GM06990 (cell line): ENCODE measurements around the gene PDE1C.

ENCODE experiments used
- DNase-seq: peaks from one replicate; pipeline ENCODE4 v3.0.0-alpha.2; 2011; ENCODE audit not compliant: insufficient read length; ENCODE audit errors: extremely low read depth
- H3K27me3 ChIP-seq: replicated peaks from 2 replicates; pipeline ENCODE4 v1.6.0; 2011; ENCODE audit warnings: low read length; ENCODE audit not compliant: control insufficient read depth, insufficient read depth
- H3K36me3 ChIP-seq: 2 replicates; pipeline ENCODE4 v1.5.1; 2011; ENCODE audit warnings: low read length; ENCODE audit not compliant: control insufficient read depth, insufficient read depth
- H3K4me3 ChIP-seq: replicated peaks from 2 replicates; pipeline ENCODE4 v1.5.1; 2011; ENCODE audit warnings: low read depth, mild to moderate bottlenecking, control low read depth, low read length
- CTCF ChIP-seq: IDR thresholded peaks from 2 replicates; pipeline ENCODE4 v1.5.1; 2011; ENCODE audit warnings: low read length, control low read depth, mild to moderate bottlenecking, inconsistent platforms; ENCODE audit not compliant: insufficient read depth, poor library complexity, severe bottlenecking

Gene PDE1C

GRCh38 chr7:31748084-31748483 lies 322.1 kb downstream of the PDE1C start:
- TF ChIP-seq CTCF, result no peak

GRCh38 chr7:31747553-31747952 lies 322.7 kb downstream of the PDE1C start:
- Histone ChIP-seq H3K27me3 (no peaks in the 10 kb centered on the region; the same call in 1 of the 2 replicates), H3K36me3 (no peaks in the 10 kb centered on the region), H3K4me3 (no peak overlapping the region)
- TF ChIP-seq CTCF, result no peak
- DNase-seq, result no peak

More at GRCh38 chr7:31748084-31748483, 322.1 kb downstream of the PDE1C start:
- Histone ChIP-seq H3K36me3 (no peaks in the 10 kb centered on the region), H3K27me3 (no peaks in the 10 kb centered on the region; the same call in 1 of the 2 replicates), H3K4me3 (no peak overlapping the region)
- no peak for DNase-seq

- no peak overlapping the region for H3K4me3 ChIP-seq
- TF ChIP-seq CTCF, result peak; percentile 82
- no peaks in the 10 kb centered on the region for H3K36me3 ChIP-seq
- DNase-seq, result no peak
- H3K27me3 ChIP-seq, result peaks cover 1% of the 10 kb centered on the region; the same call in 1 of the 2 replicates
These were observed 325.8 kb downstream of the PDE1C start for GRCh38 chr7:31744294-31744874.

GRCh38 chr7:31741852-31742251 lies 328.4 kb downstream of the PDE1C start:
- TF ChIP-seq CTCF, result no peak
- H3K27me3 ChIP-seq, result 0 out of 2 replicates have a peak, but pooled peaks cover 1% of the 10 kb centered on the region
- no peak for DNase-seq
- no peaks in the 10 kb centered on the region for H3K36me3 ChIP-seq
- no peak overlapping the region for H3K4me3 ChIP-seq

GRCh38 chr7:31735991-31736982 lies 333.9 kb downstream of the PDE1C start:
- no peak overlapping the region for H3K4me3 ChIP-seq
- peak; percentile 79 for TF ChIP-seq CTCF

More at GRCh38 chr7:31735991-31736982, 333.9 kb downstream of the PDE1C start:
- 0 out of 2 replicates have a peak, but pooled peaks cover 1% of the 10 kb centered on the region for H3K27me3 ChIP-seq
- DNase-seq, result peak; percentile 13
- H3K36me3 ChIP-seq, result no peaks in the 10 kb centered on the region
